ENCODE results near the gene FAM120B.

The FAM120B gene

DNA sequence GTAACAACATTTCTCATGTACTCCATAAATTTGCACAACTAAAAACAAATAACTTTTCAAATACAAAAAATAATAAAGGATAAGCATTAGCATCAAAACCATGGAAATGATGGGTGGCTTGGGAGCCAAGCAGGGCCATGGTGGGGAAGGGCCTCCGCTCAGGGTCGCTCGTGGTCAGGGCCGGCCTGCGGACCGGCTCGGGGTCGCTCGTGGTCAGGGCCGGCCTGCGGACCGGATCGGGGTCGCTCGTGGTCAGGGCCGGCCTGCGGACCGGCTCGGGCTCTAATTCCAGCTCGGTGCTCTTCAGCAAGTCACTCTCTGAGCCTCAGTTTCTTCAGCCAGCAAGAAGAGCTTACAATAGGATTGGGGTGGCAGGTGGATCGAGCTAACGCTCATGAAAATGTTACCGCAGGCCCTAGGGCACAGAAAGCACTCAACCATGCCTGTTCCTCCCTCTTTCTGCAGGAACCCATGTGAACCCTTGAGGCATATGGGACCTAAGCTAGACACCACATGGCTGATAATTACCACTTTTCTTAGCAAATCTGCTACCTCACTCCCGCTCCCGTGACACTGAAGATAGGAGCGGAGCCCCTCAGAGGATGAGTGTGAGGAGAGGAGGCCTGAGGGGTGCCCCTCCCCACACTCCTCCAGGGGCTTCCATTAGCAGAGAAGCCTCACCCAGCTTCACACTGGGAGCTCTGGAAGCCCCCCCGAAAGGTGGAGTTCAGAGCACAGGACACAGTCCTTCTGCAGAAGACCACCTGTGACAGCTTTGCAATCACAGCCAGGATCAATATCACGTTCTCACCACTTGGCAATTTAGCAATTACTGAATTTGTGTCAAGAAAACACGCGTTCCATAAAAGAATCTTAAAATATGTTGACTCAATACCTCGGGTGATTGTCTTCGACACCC, 143.5 kb downstream of the FAM120B start:
- H3K4me3 ChIP-seq (ENCODE audit: low read depth, low read length) = no peak overlapping the region
- TF ChIP-seq, protein P1, sequence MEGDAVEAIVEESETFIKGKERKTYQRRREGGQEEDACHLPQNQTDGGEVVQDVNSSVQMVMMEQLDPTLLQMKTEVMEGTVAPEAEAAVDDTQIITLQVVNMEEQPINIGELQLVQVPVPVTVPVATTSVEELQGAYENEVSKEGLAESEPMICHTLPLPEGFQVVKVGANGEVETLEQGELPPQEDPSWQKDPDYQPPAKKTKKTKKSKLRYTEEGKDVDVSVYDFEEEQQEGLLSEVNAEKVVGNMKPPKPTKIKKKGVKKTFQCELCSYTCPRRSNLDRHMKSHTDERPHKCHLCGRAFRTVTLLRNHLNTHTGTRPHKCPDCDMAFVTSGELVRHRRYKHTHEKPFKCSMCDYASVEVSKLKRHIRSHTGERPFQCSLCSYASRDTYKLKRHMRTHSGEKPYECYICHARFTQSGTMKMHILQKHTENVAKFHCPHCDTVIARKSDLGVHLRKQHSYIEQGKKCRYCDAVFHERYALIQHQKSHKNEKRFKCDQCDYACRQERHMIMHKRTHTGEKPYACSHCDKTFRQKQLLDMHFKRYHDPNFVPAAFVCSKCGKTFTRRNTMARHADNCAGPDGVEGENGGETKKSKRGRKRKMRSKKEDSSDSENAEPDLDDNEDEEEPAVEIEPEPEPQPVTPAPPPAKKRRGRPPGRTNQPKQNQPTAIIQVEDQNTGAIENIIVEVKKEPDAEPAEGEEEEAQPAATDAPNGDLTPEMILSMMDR (IDR thresholded peaks at IDR 0.05; ENCODE audit: low read depth, low read length) = no peak
- in situ Hi-C loops (cut with HindIII; ENCODE audit: low sequenced_read_pairs) = no loop called here
- no peak for DNase-seq (ENCODE audit: low read depth, low spot score)

GRCh38 chr6:170450916-170451761, 144.6 kb downstream of the FAM120B start:
- TF ChIP-seq, protein P1 (IDR thresholded peaks at IDR 0.05; ENCODE audit: low read depth, low read length) = no peak
- DNase-seq (ENCODE audit: low read depth, low spot score) = no peak
- in situ Hi-C loops (cut with HindIII; ENCODE audit: low sequenced_read_pairs) = no loop called here
- H3K4me3 ChIP-seq (ENCODE audit: low read depth, low read length) = no peak overlapping the region

GRCh38 chr6:170451762-170452651, 145.4 kb downstream of the FAM120B start:
- no peak for DNase-seq (ENCODE audit: low read depth, low spot score)

GRCh38 chr6:170452767-170453545, 146.4 kb downstream of the FAM120B start:
- DNase-seq (ENCODE audit: low read depth, low spot score) = no peak
- in situ Hi-C loops (cut with HindIII; ENCODE audit: low sequenced_read_pairs) = no loop called here
- no peak overlapping the region for H3K4me3 ChIP-seq (ENCODE audit: low read depth, low read length)
- TF ChIP-seq, protein P1 (IDR thresholded peaks at IDR 0.05; ENCODE audit: low read depth, low read length) = no peak

More at GRCh38 chr6:170451762-170452651, 145.4 kb downstream of the FAM120B start:
- no peak overlapping the region for H3K4me3 ChIP-seq (ENCODE audit: low read depth, low read length)
- in situ Hi-C loops (cut with HindIII; ENCODE audit: low sequenced_read_pairs) = no loop called here
- TF ChIP-seq, protein P1 (IDR thresholded peaks at IDR 0.05; ENCODE audit: low read depth, low read length) = no peak

GRCh38 chr6:170453586-170454511, 147.3 kb downstream of the FAM120B start:
- TF ChIP-seq, protein P1 (IDR thresholded peaks at IDR 0.05; ENCODE audit: low read depth, low read length) = no peak
- in situ Hi-C loops (cut with HindIII; ENCODE audit: low sequenced_read_pairs) = no loop called here
- no peak for DNase-seq (ENCODE audit: low read depth, low spot score)
- H3K4me3 ChIP-seq (ENCODE audit: low read depth, low read length) = no peak overlapping the region

Data from astrocyte of the spinal cord (primary cell).